Posterior cingulate gyrus (tissue), 11 donors: ENCODE results near the gene KMT2A.
A peak's percentile ranks its signal among the peaks of the same experiment; 100 is the strongest.
"Not testable (repeated sequence)": the region's sequence is repeated elsewhere in the genome, so short reads cannot be mapped to it uniquely, and the experiment has no call there.

Source experiments
- DNase-seq, 10 donors: peaks; one replicate each; pipeline versions ENCODE4 v3.0.0 to v3.0.0-alpha.2; 2020 to 2021; ENCODE audit warnings: mixed read lengths in 3 of 10
- intact Hi-C: fragments of 100-400 bp; cut with DNase I; formaldehyde crosslinking; loops from one replicate; pipeline ENCODE4 v1.15.1; 2023

Gene KMT2A

GRCh38 chr11:118473537-118473936 is 37.2 kb downstream of the KMT2A start:
- intact Hi-C loops: no loop called here
- no peak for DNase-seq

- intact Hi-C loops: no loop called here
- DNase-seq: no peak
These were observed 40.4 kb downstream of the KMT2A start for GRCh38 chr11:118476676-118477075.

- DNase-seq: not testable (repeated sequence)
- intact Hi-C loops: loop anchor here (10.0 kb wide), 1 partner anchor 76 kb away; the partner anchor contains the start of gene ATP5MG
These were observed 44.9 kb downstream of the KMT2A start for GRCh38 chr11:118481238-118481637.

DNA sequence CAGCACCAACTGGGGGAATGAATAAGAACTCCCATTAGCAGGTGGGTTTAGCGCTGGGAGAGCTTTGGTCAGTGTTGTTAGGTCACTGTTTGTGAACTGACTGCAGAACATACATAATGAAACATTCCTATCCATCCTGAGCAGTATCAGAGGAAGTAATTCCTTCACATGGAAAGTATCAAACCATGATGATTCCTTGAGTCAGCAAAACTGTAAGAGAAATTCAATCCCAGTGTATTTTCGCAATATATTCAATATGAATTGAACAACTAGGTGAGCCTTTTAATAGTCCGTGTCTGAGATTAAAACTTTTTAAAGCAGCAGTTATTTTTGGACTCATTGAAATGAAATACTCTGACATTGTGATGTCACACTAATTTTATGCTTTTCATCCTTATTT is 48.1 kb downstream of the KMT2A start:
- no peak for DNase-seq

DNA sequence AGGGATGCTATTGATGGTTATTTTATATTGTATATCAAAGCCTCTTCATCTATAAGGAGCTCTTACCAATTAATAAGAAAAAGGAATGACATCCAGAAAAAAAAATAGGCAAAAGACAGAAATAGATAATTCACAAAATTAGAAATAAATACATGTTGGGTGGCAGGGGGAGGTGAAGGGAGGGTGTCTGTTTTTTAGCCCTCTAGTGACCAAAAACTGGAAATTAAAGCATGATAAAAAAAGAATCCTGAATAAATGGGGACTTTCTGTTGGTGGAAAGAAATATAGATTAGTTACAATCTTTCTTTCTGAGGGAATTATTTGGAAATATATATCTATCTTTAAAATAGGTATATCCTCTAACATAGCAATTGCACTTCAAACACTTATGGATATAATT is 49.0 kb downstream of the KMT2A start:
- no peak for DNase-seq
- intact Hi-C loops: loop anchor here (5.0 to 10.0 kb wide), 4 partner anchors 53 to 338 kb away; partner anchors contain the start of gene ATP5MG

More for the DNA sequence above, 48.1 kb downstream of the KMT2A start:
- intact Hi-C loops: loop anchor here (10.0 kb wide), 1 partner anchor 80 kb away; the partner anchor contains the start of gene ATP5MG

DNA sequence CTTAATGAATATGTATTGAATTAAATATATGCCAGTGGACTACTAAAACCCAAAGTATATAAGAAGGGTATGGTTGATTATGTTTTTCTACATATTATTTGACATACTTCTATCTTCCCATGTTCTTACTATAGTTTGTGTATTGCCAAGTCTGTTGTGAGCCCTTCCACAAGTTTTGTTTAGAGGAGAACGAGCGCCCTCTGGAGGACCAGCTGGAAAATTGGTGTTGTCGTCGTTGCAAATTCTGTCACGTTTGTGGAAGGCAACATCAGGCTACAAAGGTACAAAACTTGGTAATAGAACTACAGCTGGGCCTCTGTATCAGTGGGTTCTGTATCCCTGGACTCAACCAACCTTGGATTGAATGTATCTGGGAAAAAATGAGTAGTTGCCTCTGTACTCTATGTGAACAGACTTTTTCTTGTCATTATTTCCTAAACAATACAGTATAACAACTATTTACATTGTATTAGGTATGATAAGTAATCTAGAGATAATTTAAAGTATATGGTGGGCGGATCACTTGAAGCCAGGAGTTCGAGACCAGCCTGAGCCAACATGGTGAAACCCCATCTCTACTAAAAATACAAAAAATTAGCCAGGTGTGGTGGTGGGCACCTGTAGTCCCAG is 52.3 kb downstream of the KMT2A start:
- DNase-seq: peak; percentile 37 to 95 (median 68)
- intact Hi-C loops: loop anchor here (5.0 to 10.0 kb wide), 4 partner anchors 56 to 341 kb away; partner anchors contain the start of gene ATP5MG

- DNase-seq: no peak
- intact Hi-C loops: no loop called here
These were observed 54.7 kb downstream of the KMT2A start for GRCh38 chr11:118491041-118491440.

DNA sequence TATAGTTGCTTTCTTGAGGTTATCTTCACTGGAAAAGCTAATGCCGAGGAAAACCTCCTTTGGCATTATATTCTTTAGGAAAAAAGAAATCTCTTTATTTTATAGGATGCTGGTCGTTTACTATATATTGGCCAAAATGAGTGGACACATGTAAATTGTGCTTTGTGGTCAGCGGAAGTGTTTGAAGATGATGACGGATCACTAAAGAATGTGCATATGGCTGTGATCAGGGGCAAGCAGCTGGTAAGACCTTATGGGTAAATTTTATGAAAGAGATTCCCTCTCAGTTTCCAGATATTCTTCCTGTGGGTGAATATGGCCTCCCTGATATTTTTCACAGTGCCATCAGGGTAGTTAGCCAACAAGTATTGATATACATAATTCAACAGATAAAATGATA is 61.5 kb downstream of the KMT2A start:
- intact Hi-C loops: no loop called here
- DNase-seq: no peak

DNA sequence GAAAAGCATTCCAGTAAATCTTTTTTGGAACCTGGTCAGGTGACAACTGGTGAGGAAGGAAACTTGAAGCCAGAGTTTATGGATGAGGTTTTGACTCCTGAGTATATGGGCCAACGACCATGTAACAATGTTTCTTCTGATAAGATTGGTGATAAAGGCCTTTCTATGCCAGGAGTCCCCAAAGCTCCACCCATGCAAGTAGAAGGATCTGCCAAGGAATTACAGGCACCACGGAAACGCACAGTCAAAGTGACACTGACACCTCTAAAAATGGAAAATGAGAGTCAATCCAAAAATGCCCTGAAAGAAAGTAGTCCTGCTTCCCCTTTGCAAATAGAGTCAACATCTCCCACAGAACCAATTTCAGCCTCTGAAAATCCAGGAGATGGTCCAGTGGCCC is 66.9 kb downstream of the KMT2A start:
- no peak for DNase-seq
- intact Hi-C loops: no loop called here

DNA sequence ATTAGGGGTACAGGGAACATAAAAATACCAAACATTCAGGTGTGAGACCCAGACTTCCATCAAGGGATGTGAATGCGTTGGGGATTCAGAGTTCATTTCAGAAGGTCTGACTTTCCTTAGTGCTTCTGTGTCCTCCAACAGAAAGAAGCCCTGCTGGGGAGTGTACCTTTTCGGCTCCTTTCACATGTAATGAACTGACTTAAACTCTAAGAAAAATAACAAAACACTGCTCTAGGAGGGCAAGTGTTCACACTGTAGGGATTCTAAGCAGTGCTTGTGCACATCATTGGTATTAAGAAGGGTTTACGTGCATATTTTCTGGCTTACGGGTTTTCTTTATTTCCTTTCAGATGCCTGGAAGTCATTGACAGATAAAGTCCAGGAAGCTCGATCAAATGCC is 75.3 kb downstream of the KMT2A start:
- DNase-seq: no peak
- intact Hi-C loops: no loop called here

- DNase-seq: no peak
- intact Hi-C loops: no loop called here
These were observed 77.8 kb downstream of the KMT2A start for GRCh38 chr11:118514103-118514502.

DNA sequence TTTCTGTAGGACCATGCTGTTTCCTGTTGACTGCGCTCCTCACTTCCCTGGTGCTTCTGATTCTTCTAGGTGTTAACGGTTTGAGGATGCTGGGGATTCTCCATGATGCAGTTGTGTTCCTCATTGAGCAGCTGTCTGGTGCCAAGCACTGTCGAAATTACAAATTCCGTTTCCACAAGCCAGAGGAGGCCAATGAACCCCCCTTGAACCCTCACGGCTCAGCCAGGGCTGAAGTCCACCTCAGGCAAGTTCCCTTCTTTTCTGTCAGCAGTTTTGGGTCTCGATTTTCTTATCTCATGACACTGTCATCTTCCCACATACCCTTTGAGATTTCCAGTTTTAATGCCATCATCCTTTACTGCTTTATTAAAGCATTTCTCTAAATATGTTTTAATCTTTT is 83.3 kb downstream of the KMT2A start:
- DNase-seq: no peak
- intact Hi-C loops: no loop called here

DNA sequence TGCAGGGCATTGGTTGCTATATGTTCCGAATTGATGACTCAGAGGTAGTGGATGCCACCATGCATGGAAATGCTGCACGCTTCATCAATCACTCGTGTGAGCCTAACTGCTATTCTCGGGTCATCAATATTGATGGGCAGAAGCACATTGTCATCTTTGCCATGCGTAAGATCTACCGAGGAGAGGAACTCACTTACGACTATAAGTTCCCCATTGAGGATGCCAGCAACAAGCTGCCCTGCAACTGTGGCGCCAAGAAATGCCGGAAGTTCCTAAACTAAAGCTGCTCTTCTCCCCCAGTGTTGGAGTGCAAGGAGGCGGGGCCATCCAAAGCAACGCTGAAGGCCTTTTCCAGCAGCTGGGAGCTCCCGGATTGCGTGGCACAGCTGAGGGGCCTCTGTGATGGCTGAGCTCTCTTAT is 85.6 kb downstream of the KMT2A start:
- intact Hi-C loops: no loop called here

GRCh38 chr11:118522571-118523072 is 86.3 kb downstream of the KMT2A start:
- DNase-seq: peak in 1 of 10 donors; percentile 77
- intact Hi-C loops: no loop called here

More for the DNA sequence above, 85.6 kb downstream of the KMT2A start:
- DNase-seq: peak in 1 of 10 donors; percentile 59

- DNase-seq: no peak
- intact Hi-C loops: no loop called here
These were observed 88.1 kb downstream of the KMT2A start for GRCh38 chr11:118524356-118524755.

DNA sequence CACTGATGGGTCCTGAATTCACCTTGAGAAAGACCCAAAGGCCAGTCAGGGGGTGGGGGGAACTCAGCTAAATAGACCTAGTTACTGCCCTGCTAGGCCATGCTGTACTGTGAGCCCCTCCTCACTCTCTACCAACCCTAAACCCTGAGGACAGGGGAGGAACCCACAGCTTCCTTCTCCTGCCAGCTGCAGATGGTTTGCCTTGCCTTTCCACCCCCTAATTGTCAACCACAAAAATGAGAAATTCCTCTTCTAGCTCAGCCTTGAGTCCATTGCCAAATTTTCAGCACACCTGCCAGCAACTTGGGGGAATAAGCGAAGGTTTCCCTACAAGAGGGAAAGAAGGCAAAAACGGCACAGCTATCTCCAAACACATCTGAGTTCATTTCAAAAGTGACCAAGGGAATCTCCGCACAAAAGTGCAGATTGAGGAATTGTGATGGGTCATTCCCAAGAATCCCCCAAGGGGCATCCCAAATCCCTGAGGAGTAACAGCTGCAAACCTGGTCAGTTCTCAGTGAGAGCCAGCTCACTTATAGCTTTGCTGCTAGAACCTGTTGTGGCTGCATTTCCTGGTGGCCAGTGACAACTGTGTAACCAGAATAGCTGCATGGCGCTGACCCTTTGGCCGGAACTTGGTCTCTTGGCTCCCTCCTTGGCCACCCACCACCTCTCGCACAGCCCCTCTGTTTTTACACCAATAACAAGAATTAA is 88.6 kb downstream of the KMT2A start:
- DNase-seq: peak in 1 of 10 donors; percentile 66
- intact Hi-C loops: no loop called here

GRCh38 chr11:118526688-118527087 is 90.4 kb downstream of the KMT2A start:
- intact Hi-C loops: no loop called here
- no peak for DNase-seq

DNA sequence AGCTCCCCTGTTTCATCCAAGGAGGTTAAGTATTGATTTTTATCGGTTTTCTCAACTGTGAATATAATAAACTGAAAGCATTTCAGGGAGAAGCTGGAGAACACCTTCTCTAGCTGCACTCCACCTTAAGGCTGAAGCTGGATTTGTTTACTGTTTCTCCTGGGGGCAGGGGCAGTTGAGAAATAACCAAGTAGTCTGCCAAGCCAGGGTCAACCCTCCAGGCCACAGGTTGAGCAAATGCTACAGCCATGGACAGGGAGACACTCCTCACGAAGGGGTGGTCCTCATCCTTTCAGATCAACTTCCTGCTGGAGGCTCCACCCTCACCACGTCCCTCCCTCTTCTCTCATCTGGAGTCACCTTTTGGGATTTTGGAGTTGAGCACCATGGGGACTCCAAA is 90.8 kb downstream of the KMT2A start, which contains the start of gene TTC36:
TTC36 (plus strand) TSS at position 366 of the 400 bp plus-strand sequence; CDS start at position 387, 21 bp downstream.
- no peak for DNase-seq
- intact Hi-C loops: no loop called here

- intact Hi-C loops: no loop called here
These were observed 92.2 kb downstream of the KMT2A start for GRCh38 chr11:118528511-118528910.

GRCh38 chr11:118529584-118530175 is 93.4 kb downstream of the KMT2A start:
- intact Hi-C loops: no loop called here
- DNase-seq: peak in 1 of 10 donors; percentile 41

More at GRCh38 chr11:118528511-118528910, 92.2 kb downstream of the KMT2A start:
- peak in 1 of 10 donors; percentile 43 for DNase-seq

GRCh38 chr11:118530180-118530682 is 93.9 kb downstream of the KMT2A start:
- intact Hi-C loops: no loop called here
- DNase-seq: peak in 1 of 10 donors; percentile 16
